HCT116 (cell line): ENCODE data around the gene LIPI. TPM values are rescaled to one million over a fixed set of nuclear protein-coding genes. Genes with fewer than 3 reads are reported as not detected.
"Not testable (repeated sequence)": the region's sequence is repeated elsewhere in the genome, so short reads cannot be mapped to it uniquely, and the experiment has no call there.

Source experiments
- ATAC-seq: fragments of 200-7000 bp; cut with Tn5 transposase; 2 replicates; pipeline ENCODE4 v1.9.1; 2020; ENCODE audit warnings: mild to moderate bottlenecking, moderate library complexity
- BruUV-seq: library from RNA; stranded (reverse); fragments of 400-500 nt; replicated peaks from 2 replicates; lab custom pipeline; 2021; lab: Mats Ljungman, UMichigan
- CTCF ChIA-PET: fragments of 300-600 bp; sonication (Branson Sonifier 250); formaldehyde crosslinking; loops from one replicate; lab custom pipeline; 2021; ENCODE audit warnings: antibody characterized with exemption; lab: Charles Lee
- POLR2A ChIA-PET: fragments of 300-600, 350-600 bp; sonication (Branson Sonifier 250); formaldehyde crosslinking; loops from one replicate; lab custom pipeline; 2021; ENCODE audit warnings: antibody characterized with exemption; lab: Charles Lee
- RAD21 ChIA-PET, 2 experiments: fragments of 300-600 bp; sonication (Branson Sonifier 250); formaldehyde crosslinking; loops; one replicate each; lab custom pipeline; 2023; ENCODE audit warnings: low total read pairs in 2 of 2; ENCODE audit not compliant: uncharacterized antibody in 2 of 2, unreplicated experiment in 2 of 2, low non-redundant PET in 1 of 2; lab: Charles Lee
- DNase-seq: peaks from one replicate; pipeline ENCODE4 v3.0.0-alpha.2; 2010; ENCODE audit warnings: low read depth, low spot score
- H2AFZ ChIP-seq: fragments of 200-600 bp; shearing (Covaris generic), sonication (generic); 2 replicates; pipeline ENCODE4 v1.6.1; 2017; ENCODE audit warnings: low read depth, mixed run types, mixed read lengths, antibody characterized with exemption, low read length; ENCODE audit not compliant: poor library complexity, severe bottlenecking
- H3K27ac ChIP-seq: 2 replicates; pipeline ENCODE4 v1.5.1; 2012; ENCODE audit warnings: low read depth, low read length
- H3K27me3 ChIP-seq: fragments of 200-600 bp; sonication (generic); 2 replicates; pipeline ENCODE4 v1.6.1; 2016; ENCODE audit warnings: mixed run types, low read length, mixed read lengths; ENCODE audit not compliant: insufficient read depth
- H3K36me3 ChIP-seq, 2 experiments: fragments of 200-500 bp in 1 of 2; fragments of 200-600 bp in 1 of 2; sonication (Bioruptor generic) in 1 of 2; sonication (generic) in 1 of 2; 2 replicates each; pipeline versions ENCODE4 v1.5.1 to v1.6.1; 2014 to 2016; ENCODE audit warnings: low read length in 2 of 2, inconsistent platforms in 1 of 2, mixed read lengths in 1 of 2, mixed run types in 1 of 2; ENCODE audit not compliant: insufficient read depth in 2 of 2, control insufficient read depth in 1 of 2
- H3K4me1 ChIP-seq, 2 experiments: fragments of 200-600 bp in 1 of 2; sonication (generic) in 1 of 2; 2 replicates each; pipeline versions ENCODE4 v1.5.1 to v1.6.1; 2012 to 2017; ENCODE audit warnings: low read length in 2 of 2, inconsistent platforms in 1 of 2, mild to moderate bottlenecking in 1 of 2, mixed read lengths in 1 of 2, mixed run types in 1 of 2, moderate library complexity in 1 of 2; ENCODE audit not compliant: insufficient read depth in 2 of 2, control insufficient read depth in 1 of 2
- H3K4me2 ChIP-seq: fragments of 200-600 bp; sonication (generic); 2 replicates; pipeline ENCODE4 v1.6.1; 2017; ENCODE audit warnings: mixed run types, low read length, mixed read lengths
- H3K4me3 ChIP-seq, 2 experiments: fragments of 200-600 bp in 1 of 2; sonication (generic) in 1 of 2; replicated peaks in 1 of 2; 2 replicates each; pipeline ENCODE4 v1.5.1; 2011 to 2016; ENCODE audit warnings: low read length in 2 of 2, control low read depth in 1 of 2, low read depth in 1 of 2, mild to moderate bottlenecking in 1 of 2, mixed read lengths in 1 of 2, mixed run types in 1 of 2
- H3K79me2 ChIP-seq: fragments of 200-600 bp; sonication (generic); 2 replicates; pipeline ENCODE4 v1.6.1; 2017; ENCODE audit warnings: mild to moderate bottlenecking, mixed run types, low read length, moderate library complexity, mixed read lengths; ENCODE audit not compliant: insufficient read depth
- H3K9ac ChIP-seq: fragments of 200-600 bp; sonication (generic); 2 replicates; pipeline ENCODE4 v1.6.1; 2016; ENCODE audit warnings: low read length, mixed read lengths
- H3K9me2 ChIP-seq: fragments of 200-600 bp; sonication (generic), shearing (Covaris generic); 2 replicates; pipeline ENCODE4 v1.6.1; 2017; ENCODE audit warnings: mixed run types, mild to moderate bottlenecking, moderate library complexity; ENCODE audit not compliant: insufficient read depth
- H3K9me3 ChIP-seq, 2 experiments: fragments of 200-500 bp in 1 of 2; fragments of 200-600 bp in 1 of 2; sonication (Bioruptor generic) in 1 of 2; sonication (generic) in 1 of 2; 2 replicates each; pipeline ENCODE4 v1.6.1; 2014 to 2017; ENCODE audit warnings: low read length in 2 of 2, mixed read lengths in 2 of 2, inconsistent platforms in 1 of 2, low read depth in 1 of 2, mild to moderate bottlenecking in 1 of 2, mixed run types in 1 of 2, moderate library complexity in 1 of 2; ENCODE audit not compliant: control insufficient read depth in 1 of 2, insufficient read depth in 1 of 2
- H4K20me1 ChIP-seq: fragments of 200-600 bp; sonication (generic), shearing (Covaris generic); 2 replicates; pipeline ENCODE4 v1.6.1; 2017; ENCODE audit warnings: mixed run types, mild to moderate bottlenecking, moderate library complexity; ENCODE audit not compliant: insufficient read depth
- intact Hi-C: fragments of 100-400 bp; cut with micrococcal nuclease; formaldehyde crosslinking; loops from 2 replicates; pipeline ENCODE4 v1.10.0; 2022
- total RNA-seq: library from RNA; stranded (reverse); gene quantifications from one replicate; pipeline ENCODE4 v1.2.1, GENCODE V29; 2021; ENCODE audit not compliant: unreplicated experiment

The LIPI gene
- total RNA-seq, 1 experiment from 2014 or later: not detected

DNA sequence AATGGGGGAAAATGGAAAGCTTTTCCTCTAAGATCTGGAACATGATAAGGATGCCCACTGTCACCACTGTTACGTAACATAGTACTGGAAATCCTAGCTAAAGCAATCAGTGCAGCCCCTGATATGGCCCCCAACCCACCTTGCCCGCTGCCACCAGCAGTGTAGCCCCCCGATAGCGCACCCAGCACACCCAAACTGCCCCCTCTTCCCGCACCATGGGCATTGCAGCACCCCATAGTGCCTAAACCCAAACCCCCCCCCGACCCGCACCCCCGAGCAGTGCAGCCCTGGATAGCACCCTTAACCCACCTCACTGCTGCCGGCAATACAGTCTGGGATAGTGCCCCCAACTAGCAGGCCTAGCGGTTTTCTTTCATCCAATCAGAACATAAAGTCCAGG is 148.9 kb downstream of the LIPI start:
- H3K4me1 ChIP-seq, POLR2A ChIA-PET, H3K79me2 ChIP-seq, RAD21 ChIA-PET, H3K4me2 ChIP-seq, H3K36me3 ChIP-seq, H3K27me3 ChIP-seq, DNase-seq, H4K20me1 ChIP-seq, intact Hi-C loops, H3K4me3 ChIP-seq, H3K9ac ChIP-seq, CTCF ChIA-PET, H3K9me2 ChIP-seq, ATAC-seq, H3K9me3 ChIP-seq, H3K27ac ChIP-seq, BruUV-seq, H2AFZ ChIP-seq: not testable (repeated sequence)

- DNase-seq, H3K79me2 ChIP-seq, RAD21 ChIA-PET, H3K36me3 ChIP-seq, intact Hi-C loops, H3K27ac ChIP-seq, H3K4me2 ChIP-seq, ATAC-seq, H3K9me2 ChIP-seq, H3K4me1 ChIP-seq, CTCF ChIA-PET, H3K27me3 ChIP-seq, H3K9me3 ChIP-seq, H3K9ac ChIP-seq, H4K20me1 ChIP-seq, BruUV-seq, H2AFZ ChIP-seq, H3K4me3 ChIP-seq, POLR2A ChIA-PET: not testable (repeated sequence)
These were observed 151.6 kb downstream of the LIPI start for GRCh38 chr21:14058995-14059627.

Other genes with a start within 250 kb of the LIPI start
- not detected for gene RBM11, start 5.2 kb upstream of the LIPI start, total RNA-seq
- 32.7 TPM for gene HSPA13, start 172.2 kb upstream of the LIPI start, total RNA-seq